ENCODE measurements around the gene PGM1.

GRCh38 chr1:63669151-63669961, 76.1 kb downstream of the PGM1 start:
- no peak for TF ChIP-seq CTCF (IDR thresholded peaks at IDR 0.05)
- TF ChIP-seq POLR2A (IDR thresholded peaks at IDR 0.05) = no peak

Data from stomach (tissue), 4 donors.